HCT116 (cell line): Measurements from ENCODE around the gene ARID5A. TPM values are rescaled to one million over a fixed set of nuclear protein-coding genes. Genes with fewer than 3 reads are reported as not detected.

ENCODE experiments used
- ATAC-seq: fragments of 200-7000 bp; cut with Tn5 transposase; 2 replicates; pipeline ENCODE4 v1.9.1; 2020; ENCODE audit warnings: mild to moderate bottlenecking, moderate library complexity
- BruUV-seq: library from RNA; stranded (reverse); fragments of 400-500 nt; replicated peaks from 2 replicates; lab custom pipeline; 2021; lab: Mats Ljungman, UMichigan
- CTCF ChIA-PET: fragments of 300-600 bp; sonication (Branson Sonifier 250); formaldehyde crosslinking; loops from one replicate; lab custom pipeline; 2021; ENCODE audit warnings: antibody characterized with exemption; lab: Charles Lee
- POLR2A ChIA-PET: fragments of 300-600, 350-600 bp; sonication (Branson Sonifier 250); formaldehyde crosslinking; loops from one replicate; lab custom pipeline; 2021; ENCODE audit warnings: antibody characterized with exemption; lab: Charles Lee
- RAD21 ChIA-PET, 2 experiments: fragments of 300-600 bp; sonication (Branson Sonifier 250); formaldehyde crosslinking; loops; one replicate each; lab custom pipeline; 2023; ENCODE audit warnings: low total read pairs in 2 of 2; ENCODE audit not compliant: uncharacterized antibody in 2 of 2, unreplicated experiment in 2 of 2, low non-redundant PET in 1 of 2; lab: Charles Lee
- DNase-seq: peaks from one replicate; pipeline ENCODE4 v3.0.0-alpha.2; 2010; ENCODE audit warnings: low read depth, low spot score
- H2AFZ ChIP-seq: fragments of 200-600 bp; shearing (Covaris generic), sonication (generic); 2 replicates; pipeline ENCODE4 v1.6.1; 2017; ENCODE audit warnings: low read depth, mixed run types, mixed read lengths, antibody characterized with exemption, low read length; ENCODE audit not compliant: poor library complexity, severe bottlenecking
- H3K27ac ChIP-seq: 2 replicates; pipeline ENCODE4 v1.5.1; 2012; ENCODE audit warnings: low read depth, low read length
- H3K27me3 ChIP-seq: fragments of 200-600 bp; sonication (generic); 2 replicates; pipeline ENCODE4 v1.6.1; 2016; ENCODE audit warnings: mixed run types, low read length, mixed read lengths; ENCODE audit not compliant: insufficient read depth
- H3K36me3 ChIP-seq, 2 experiments: fragments of 200-500 bp in 1 of 2; fragments of 200-600 bp in 1 of 2; sonication (Bioruptor generic) in 1 of 2; sonication (generic) in 1 of 2; 2 replicates each; pipeline versions ENCODE4 v1.5.1 to v1.6.1; 2014 to 2016; ENCODE audit warnings: low read length in 2 of 2, inconsistent platforms in 1 of 2, mixed read lengths in 1 of 2, mixed run types in 1 of 2; ENCODE audit not compliant: insufficient read depth in 2 of 2, control insufficient read depth in 1 of 2
- H3K4me1 ChIP-seq, 2 experiments: fragments of 200-600 bp in 1 of 2; sonication (generic) in 1 of 2; 2 replicates each; pipeline versions ENCODE4 v1.5.1 to v1.6.1; 2012 to 2017; ENCODE audit warnings: low read length in 2 of 2, inconsistent platforms in 1 of 2, mild to moderate bottlenecking in 1 of 2, mixed read lengths in 1 of 2, mixed run types in 1 of 2, moderate library complexity in 1 of 2; ENCODE audit not compliant: insufficient read depth in 2 of 2, control insufficient read depth in 1 of 2
- H3K4me2 ChIP-seq: fragments of 200-600 bp; sonication (generic); 2 replicates; pipeline ENCODE4 v1.6.1; 2017; ENCODE audit warnings: mixed run types, low read length, mixed read lengths
- H3K4me3 ChIP-seq, 2 experiments: fragments of 200-600 bp in 1 of 2; sonication (generic) in 1 of 2; replicated peaks in 1 of 2; 2 replicates each; pipeline ENCODE4 v1.5.1; 2011 to 2016; ENCODE audit warnings: low read length in 2 of 2, control low read depth in 1 of 2, low read depth in 1 of 2, mild to moderate bottlenecking in 1 of 2, mixed read lengths in 1 of 2, mixed run types in 1 of 2
- H3K79me2 ChIP-seq: fragments of 200-600 bp; sonication (generic); 2 replicates; pipeline ENCODE4 v1.6.1; 2017; ENCODE audit warnings: mild to moderate bottlenecking, mixed run types, low read length, moderate library complexity, mixed read lengths; ENCODE audit not compliant: insufficient read depth
- H3K9ac ChIP-seq: fragments of 200-600 bp; sonication (generic); 2 replicates; pipeline ENCODE4 v1.6.1; 2016; ENCODE audit warnings: low read length, mixed read lengths
- H3K9me2 ChIP-seq: fragments of 200-600 bp; sonication (generic), shearing (Covaris generic); 2 replicates; pipeline ENCODE4 v1.6.1; 2017; ENCODE audit warnings: mixed run types, mild to moderate bottlenecking, moderate library complexity; ENCODE audit not compliant: insufficient read depth
- H3K9me3 ChIP-seq, 2 experiments: fragments of 200-500 bp in 1 of 2; fragments of 200-600 bp in 1 of 2; sonication (Bioruptor generic) in 1 of 2; sonication (generic) in 1 of 2; 2 replicates each; pipeline ENCODE4 v1.6.1; 2014 to 2017; ENCODE audit warnings: low read length in 2 of 2, mixed read lengths in 2 of 2, inconsistent platforms in 1 of 2, low read depth in 1 of 2, mild to moderate bottlenecking in 1 of 2, mixed run types in 1 of 2, moderate library complexity in 1 of 2; ENCODE audit not compliant: control insufficient read depth in 1 of 2, insufficient read depth in 1 of 2
- H4K20me1 ChIP-seq: fragments of 200-600 bp; sonication (generic), shearing (Covaris generic); 2 replicates; pipeline ENCODE4 v1.6.1; 2017; ENCODE audit warnings: mixed run types, mild to moderate bottlenecking, moderate library complexity; ENCODE audit not compliant: insufficient read depth
- ELF1 ChIP-seq: IDR thresholded peaks from 2 replicates; pipeline ENCODE4 v1.6.1; 2012; ENCODE audit warnings: low read depth, borderline replicate concordance
- SIN3A ChIP-seq: IDR thresholded peaks from 2 replicates; pipeline ENCODE4 v1.6.1; 2012; ENCODE audit warnings: low read depth
- TCF7L2 ChIP-seq: IDR thresholded peaks from 2 replicates; pipeline ENCODE4 v1.7.0; 2011; ENCODE audit warnings: borderline replicate concordance, inconsistent platforms; ENCODE audit not compliant: insufficient read depth, insufficient read length; ENCODE audit errors: extremely low read depth
- ZNF274 ChIP-seq: fragments of 200-500 bp; sonication (Bioruptor generic); IDR thresholded peaks from 2 replicates; pipeline ENCODE4 v1.6.1; 2014; ENCODE audit warnings: mild to moderate bottlenecking, low read depth, low read length, inconsistent platforms
- intact Hi-C: fragments of 100-400 bp; cut with micrococcal nuclease; formaldehyde crosslinking; loops from 2 replicates; pipeline ENCODE4 v1.10.0; 2022
- total RNA-seq: library from RNA; stranded (reverse); gene quantifications from one replicate; pipeline ENCODE4 v1.2.1, GENCODE V29; 2021; ENCODE audit not compliant: unreplicated experiment
- TF ChIP-seq, protein P1 (sequence below): IDR thresholded peaks from 2 replicates; pipeline ENCODE4 v1.6.1; 2012; ENCODE audit warnings: low read depth

ARID5A gene
- total RNA-seq, 1 experiment from 2014 or later: 8.2 TPM

DNA sequence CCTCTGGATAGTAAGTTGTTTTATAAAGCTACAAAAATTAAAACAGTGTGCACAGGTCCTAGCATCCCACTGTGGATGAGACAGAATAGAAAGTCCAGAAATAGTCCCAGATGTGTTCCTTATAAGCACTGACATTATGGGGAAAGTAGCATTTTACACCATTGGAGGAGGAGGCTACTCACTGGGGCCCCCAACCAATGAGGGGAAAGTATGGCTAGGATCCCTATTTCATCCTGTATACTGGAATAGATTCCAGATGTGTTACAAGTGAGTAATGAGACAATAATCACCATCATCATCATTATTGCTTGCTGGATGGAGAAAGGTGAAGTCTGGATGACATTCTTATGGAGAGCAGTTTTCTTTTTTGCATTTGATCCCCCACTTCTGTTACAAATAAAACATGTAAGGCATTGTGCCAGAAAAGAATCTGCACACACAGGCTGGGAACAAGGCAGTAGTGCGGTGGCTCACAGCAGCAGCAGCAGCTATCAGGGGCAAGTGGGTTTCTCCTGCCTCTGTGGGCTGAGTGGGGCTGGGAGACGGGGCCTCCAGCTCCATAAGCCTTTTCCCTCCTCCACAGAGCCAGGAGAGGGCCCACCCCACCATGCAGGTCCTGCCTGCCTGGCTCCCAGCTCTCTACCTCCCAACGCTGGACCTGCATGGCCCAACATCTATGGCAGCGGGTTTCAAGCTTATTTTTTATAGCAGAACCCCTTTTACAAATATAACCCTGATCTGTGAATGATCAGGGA, 5.0 kb downstream of the ARID5A start:
- RAD21 ChIA-PET: no interaction called here
- no TSS peak for BruUV-seq
- CTCF ChIA-PET: interaction anchor here (2.4 to 3.8 kb wide), 2 partner anchors 8 to 13 kb away, joined by 9 to 22 read pairs; no protein-coding TSS in a partner anchor
- DNase-seq (no peak), ATAC-seq (no peak)
- Histone ChIP-seq H3K9me3 (no peaks in the 10 kb centered on the region), H3K36me3 (no peaks in the 10 kb centered on the region), H3K9me2 (no peaks in the 10 kb centered on the region), H3K27me3 (no peaks in the 10 kb centered on the region), H3K4me1 (peaks cover 10 to 42% of the 10 kb centered on the region in 2 experiments), H4K20me1 (no peaks in the 10 kb centered on the region), H3K27ac (no peak overlapping the region), H3K4me3 (no peak overlapping the region), H3K79me2 (0 out of 2 replicates have a peak, but pooled peaks cover 3% of the 10 kb centered on the region), H2AFZ (no peak overlapping the region), H3K4me2 (no peak overlapping the region), H3K9ac (no peak overlapping the region)
- TF ChIP-seq ELF1: no peak
- TF ChIP-seq, protein P1, sequence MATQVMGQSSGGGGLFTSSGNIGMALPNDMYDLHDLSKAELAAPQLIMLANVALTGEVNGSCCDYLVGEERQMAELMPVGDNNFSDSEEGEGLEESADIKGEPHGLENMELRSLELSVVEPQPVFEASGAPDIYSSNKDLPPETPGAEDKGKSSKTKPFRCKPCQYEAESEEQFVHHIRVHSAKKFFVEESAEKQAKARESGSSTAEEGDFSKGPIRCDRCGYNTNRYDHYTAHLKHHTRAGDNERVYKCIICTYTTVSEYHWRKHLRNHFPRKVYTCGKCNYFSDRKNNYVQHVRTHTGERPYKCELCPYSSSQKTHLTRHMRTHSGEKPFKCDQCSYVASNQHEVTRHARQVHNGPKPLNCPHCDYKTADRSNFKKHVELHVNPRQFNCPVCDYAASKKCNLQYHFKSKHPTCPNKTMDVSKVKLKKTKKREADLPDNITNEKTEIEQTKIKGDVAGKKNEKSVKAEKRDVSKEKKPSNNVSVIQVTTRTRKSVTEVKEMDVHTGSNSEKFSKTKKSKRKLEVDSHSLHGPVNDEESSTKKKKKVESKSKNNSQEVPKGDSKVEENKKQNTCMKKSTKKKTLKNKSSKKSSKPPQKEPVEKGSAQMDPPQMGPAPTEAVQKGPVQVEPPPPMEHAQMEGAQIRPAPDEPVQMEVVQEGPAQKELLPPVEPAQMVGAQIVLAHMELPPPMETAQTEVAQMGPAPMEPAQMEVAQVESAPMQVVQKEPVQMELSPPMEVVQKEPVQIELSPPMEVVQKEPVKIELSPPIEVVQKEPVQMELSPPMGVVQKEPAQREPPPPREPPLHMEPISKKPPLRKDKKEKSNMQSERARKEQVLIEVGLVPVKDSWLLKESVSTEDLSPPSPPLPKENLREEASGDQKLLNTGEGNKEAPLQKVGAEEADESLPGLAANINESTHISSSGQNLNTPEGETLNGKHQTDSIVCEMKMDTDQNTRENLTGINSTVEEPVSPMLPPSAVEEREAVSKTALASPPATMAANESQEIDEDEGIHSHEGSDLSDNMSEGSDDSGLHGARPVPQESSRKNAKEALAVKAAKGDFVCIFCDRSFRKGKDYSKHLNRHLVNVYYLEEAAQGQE: no peak
- TF ChIP-seq TCF7L2: no peak
- no peak for TF ChIP-seq ZNF274
- TF ChIP-seq SIN3A: no peak
- POLR2A ChIA-PET: no interaction called here
- intact Hi-C loops: no loop called here
